Heart left ventricle (tissue), 13 donors: ENCODE data around the gene SORCS2.

ENCODE experiments used
- CTCF ChIP-seq, 12 donors: fragments of 200-600 bp; sonication (generic) in 4 of 12; IDR thresholded peaks; one replicate each; pipeline versions ENCODE4 v1.5.0 to v1.8.0; 2018 to 2022; ENCODE audit warnings: antibody characterized with exemption in 12 of 12, mild to moderate bottlenecking in 5 of 12
- POLR2A ChIP-seq, 2 donors: fragments of 450-650 bp; IDR thresholded peaks; one replicate each; pipeline ENCODE4 v1.6.1; 2017; ENCODE audit warnings: antibody characterized with exemption in 2 of 2, mild to moderate bottlenecking in 2 of 2, moderate library complexity in 2 of 2
- donor health status: ischemic (EF 13 %, LVEDD 7.1; RV severe dilation, severe dysfunction).
- donor health status: DM: no; HTN: yes; CAD: no.
- donor health status: DM: no; HTN: no; CAD: no.
- donor health status: ischemic (EF 25% LVEDD 6.9; RV normal size, moderate dysfunction).
- donor health status: ischemic (EF 25% LVEDD 5.7; RV mildly dilated, moderate dysfunction).
- donor health status: ischemic (EF 35%, LVEDD 5.7; RV mildly dilated, moderate dysfunction).
- donor health status: nonischemic (EF 11% LVEDD 7.7; RV severe dilation, severe dysfunction).
- donor health status: DM: yes; HTN: yes; CAD: no.
- donor health status: PGD.
- donor health status: ischemic (EF 29% LVEDD 5.4; RV normal size, mild dysfunction).
- donor health status: nonischemic (EF 23%, LVEDD 6.1; RV moderate dilation, normal function).

DNA sequence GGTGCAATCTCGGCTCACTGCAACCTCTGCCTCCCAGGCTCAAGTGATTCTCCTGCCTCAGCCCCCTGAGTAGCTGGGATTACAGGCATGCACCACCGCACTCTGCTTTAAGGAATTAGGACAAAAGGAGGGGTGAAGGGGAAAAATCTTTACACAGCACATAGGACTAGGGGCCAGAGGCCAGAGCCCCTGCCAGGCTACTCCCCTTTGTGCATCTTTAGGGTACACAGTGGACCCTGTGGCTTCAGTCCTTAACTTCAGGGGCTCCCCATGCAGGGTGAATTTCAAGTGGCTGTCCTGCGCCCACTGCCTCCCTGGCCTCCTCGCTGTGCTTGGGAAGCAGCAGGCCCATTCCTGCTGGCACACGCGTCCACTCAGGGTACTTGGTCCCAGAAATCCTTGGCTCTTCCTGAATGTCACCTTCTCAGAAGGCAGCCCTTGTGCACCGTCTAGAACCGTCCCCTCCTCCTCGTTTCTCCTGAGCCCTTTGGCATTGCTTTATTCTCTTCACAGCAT, 381.3 kb downstream of the SORCS2 start:
- TF ChIP-seq CTCF (IDR thresholded peaks at IDR 0.05) (no peak), POLR2A (IDR thresholded peaks at IDR 0.05) (no peak)
